ENCODE results near the gene PCA3.

GRCh38 chr9:76718166-76718565 lies 46.1 kb upstream of the PCA3 start:
- no peak for TF ChIP-seq EP300 (IDR thresholded peaks at IDR 0.05)
- no peak for TF ChIP-seq CTCF (IDR thresholded peaks at IDR 0.05)
- no peak for TF ChIP-seq POLR2AphosphoS5 (IDR thresholded peaks at IDR 0.05)
- no peak for TF ChIP-seq POLR2A (IDR thresholded peaks at IDR 0.05)

All from sigmoid colon (tissue), 4 donors.